SK-N-SH treated with all-trans-retinoic acid at 6 μM for 48 hours (cell line): ENCODE measurements around the gene NPY1R.

Source experiments
- ATAC-seq: fragments of 200-7000 bp; cut with Tn5 transposase; 3 replicates; pipeline ENCODE4 v1.9.1; 2020; ENCODE audit warnings: mild to moderate bottlenecking, moderate library complexity
- CSDC2 ChIP-seq: fragments of 250-450 bp; sonication (Bioruptor Pico); IDR thresholded peaks from 2 replicates; pipeline ENCODE4 v1.5.0; 2020; ENCODE audit warnings: mild to moderate bottlenecking, moderate library complexity
- ZFP3 ChIP-seq: fragments of 250-450 bp; sonication (Bioruptor Pico); IDR thresholded peaks from 2 replicates; pipeline ENCODE4 v1.5.0; 2020; ENCODE audit warnings: mild to moderate bottlenecking, moderate library complexity
- ZNF565 ChIP-seq: fragments of 450-650 bp; formaldehyde crosslinking; conservative IDR thresholded peaks from 2 replicates; pipeline ENCODE4 v1.5.0; 2020; ENCODE audit warnings: low read depth, mild to moderate bottlenecking, moderate library complexity
- TF ChIP-seq, protein P1 (sequence below): fragments of 250-450 bp; sonication (Bioruptor Pico); IDR thresholded peaks from 2 replicates; pipeline ENCODE4 v1.5.1; 2021; ENCODE audit warnings: mild to moderate bottlenecking, moderate library complexity
- TF ChIP-seq, protein P2 (sequence below): fragments of 250-450 bp; sonication (Bioruptor Pico); IDR thresholded peaks from 2 replicates; pipeline ENCODE4 v1.8.0; 2021; ENCODE audit warnings: low read depth, mild to moderate bottlenecking, moderate library complexity, borderline replicate concordance

NPY1R gene

DNA sequence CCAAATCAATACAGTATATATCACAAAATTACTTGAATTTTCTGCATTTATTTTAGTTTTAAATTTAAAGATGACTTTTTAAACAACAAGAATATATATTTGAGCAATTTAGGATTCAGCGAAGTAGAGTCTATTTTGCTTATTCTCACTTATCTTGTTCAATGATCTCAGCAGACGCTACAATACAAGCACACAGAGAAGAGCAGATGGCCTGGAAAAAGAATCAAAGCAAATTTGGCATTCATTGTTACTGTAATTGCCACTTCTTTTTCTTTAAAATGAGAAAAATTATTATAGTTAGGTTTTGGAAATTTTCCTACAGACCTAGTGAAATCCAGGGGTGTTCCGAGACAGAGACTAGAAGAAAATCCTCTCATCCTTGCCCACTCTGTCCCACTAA lies 57.5 kb downstream of the NPY1R start:
- no peak for ATAC-seq
- TF ChIP-seq ZFP3 (CRISPR knock-in tag), result no peak
- TF ChIP-seq, protein P1, sequence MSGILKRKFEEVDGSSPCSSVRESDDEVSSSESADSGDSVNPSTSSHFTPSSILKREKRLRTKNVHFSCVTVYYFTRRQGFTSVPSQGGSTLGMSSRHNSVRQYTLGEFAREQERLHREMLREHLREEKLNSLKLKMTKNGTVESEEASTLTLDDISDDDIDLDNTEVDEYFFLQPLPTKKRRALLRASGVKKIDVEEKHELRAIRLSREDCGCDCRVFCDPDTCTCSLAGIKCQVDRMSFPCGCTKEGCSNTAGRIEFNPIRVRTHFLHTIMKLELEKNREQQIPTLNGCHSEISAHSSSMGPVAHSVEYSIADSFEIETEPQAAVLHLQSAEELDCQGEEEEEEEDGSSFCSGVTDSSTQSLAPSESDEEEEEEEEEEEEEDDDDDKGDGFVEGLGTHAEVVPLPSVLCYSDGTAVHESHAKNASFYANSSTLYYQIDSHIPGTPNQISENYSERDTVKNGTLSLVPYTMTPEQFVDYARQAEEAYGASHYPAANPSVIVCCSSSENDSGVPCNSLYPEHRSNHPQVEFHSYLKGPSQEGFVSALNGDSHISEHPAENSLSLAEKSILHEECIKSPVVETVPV, result no peak
- no peak for TF ChIP-seq ZNF565 (CRISPR knock-in tag)
- no peak for TF ChIP-seq CSDC2
- TF ChIP-seq, protein P2, sequence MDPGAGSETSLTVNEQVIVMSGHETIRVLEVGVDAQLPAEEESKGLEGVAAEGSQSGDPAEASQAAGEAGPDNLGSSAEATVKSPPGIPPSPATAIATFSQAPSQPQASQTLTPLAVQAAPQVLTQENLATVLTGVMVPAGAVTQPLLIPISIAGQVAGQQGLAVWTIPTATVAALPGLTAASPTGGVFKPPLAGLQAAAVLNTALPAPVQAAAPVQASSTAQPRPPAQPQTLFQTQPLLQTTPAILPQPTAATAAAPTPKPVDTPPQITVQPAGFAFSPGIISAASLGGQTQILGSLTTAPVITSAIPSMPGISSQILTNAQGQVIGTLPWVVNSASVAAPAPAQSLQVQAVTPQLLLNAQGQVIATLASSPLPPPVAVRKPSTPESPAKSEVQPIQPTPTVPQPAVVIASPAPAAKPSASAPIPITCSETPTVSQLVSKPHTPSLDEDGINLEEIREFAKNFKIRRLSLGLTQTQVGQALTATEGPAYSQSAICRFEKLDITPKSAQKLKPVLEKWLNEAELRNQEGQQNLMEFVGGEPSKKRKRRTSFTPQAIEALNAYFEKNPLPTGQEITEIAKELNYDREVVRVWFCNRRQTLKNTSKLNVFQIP (CRISPR knock-in tag), result no peak
